ENCODE data around the gene PREX1. TPM values are rescaled to one million over a fixed set of nuclear protein-coding genes. Genes with fewer than 3 reads are reported as not detected.

The PREX1 gene
- total RNA-seq, 4 donors from 2014 or later = 29.5 to 121 (median 40.9) TPM

- ATAC-seq (ENCODE audit: low FRiP score) (no peak), DNase-seq (ENCODE audit: low spot score) (no peak)
- no peak for TF ChIP-seq CTCF (IDR thresholded peaks at IDR 0.05)
Observed at GRCh38 chr20:48739395-48740291, 88.2 kb downstream of the PREX1 start.

DNA sequence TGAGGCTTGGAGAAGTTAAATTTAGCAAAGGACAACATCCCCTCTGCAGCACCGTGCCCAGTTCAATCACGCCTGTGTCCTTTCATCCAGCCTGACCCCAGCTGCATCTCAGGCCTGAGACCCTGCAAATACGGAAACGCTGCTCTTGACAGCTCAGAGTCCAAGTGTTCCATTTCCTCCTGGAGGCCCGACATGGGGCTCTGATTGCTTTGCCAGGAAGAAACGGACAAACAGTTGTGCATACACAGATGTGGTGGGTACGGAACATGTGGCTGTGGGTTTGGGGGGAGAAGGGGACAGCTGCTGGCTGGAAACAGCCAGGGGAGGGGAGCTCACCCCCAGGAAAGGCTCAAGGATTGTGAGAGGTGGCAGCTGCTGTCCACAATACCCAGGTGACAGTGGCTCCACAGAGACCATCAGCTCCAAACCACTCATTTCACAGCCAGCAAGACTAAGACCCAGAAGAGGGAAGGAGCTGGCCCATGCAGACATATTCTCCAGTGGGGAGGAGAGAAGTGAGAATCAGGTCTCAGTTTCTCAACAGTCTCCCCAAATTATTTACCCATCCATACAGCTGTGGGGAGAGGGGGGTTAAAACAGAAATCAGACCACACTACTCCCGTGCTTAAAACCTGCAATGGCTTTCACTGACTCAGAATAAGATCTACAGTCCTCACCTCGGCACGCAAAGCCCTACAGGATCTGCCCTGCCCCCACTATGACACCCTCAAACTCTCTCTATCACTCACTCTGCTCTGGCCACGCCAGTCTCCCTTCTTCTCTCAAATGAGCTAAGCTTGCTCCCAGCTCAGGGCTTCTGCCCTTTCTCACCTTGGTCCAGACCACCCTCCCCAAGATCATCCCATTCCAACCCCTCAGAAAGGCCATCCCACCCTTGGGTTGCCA, 89.1 kb downstream of the PREX1 start:
- no peak for ATAC-seq (ENCODE audit: low FRiP score)
- no peak for DNase-seq (ENCODE audit: low spot score)
- TF ChIP-seq CTCF (IDR thresholded peaks at IDR 0.05) = no peak

DNA sequence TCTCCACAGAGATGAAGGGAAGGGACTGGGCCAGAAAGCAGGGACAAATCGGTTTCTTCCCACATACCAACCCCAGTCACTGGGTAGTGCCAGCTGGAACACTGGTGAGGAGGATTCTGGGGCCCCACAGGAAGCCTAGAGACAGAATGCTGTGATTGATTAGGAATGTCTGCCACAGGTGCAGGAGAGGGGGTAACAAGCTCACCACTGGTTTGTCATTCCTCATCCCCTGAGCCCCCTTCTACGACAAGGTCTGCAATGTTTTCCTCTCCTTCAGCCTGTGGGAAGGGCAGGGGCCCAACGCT, 89.8 kb downstream of the PREX1 start:
- ATAC-seq (ENCODE audit: low FRiP score) = no peak
- TF ChIP-seq CTCF (IDR thresholded peaks at IDR 0.05) = no peak

DNA sequence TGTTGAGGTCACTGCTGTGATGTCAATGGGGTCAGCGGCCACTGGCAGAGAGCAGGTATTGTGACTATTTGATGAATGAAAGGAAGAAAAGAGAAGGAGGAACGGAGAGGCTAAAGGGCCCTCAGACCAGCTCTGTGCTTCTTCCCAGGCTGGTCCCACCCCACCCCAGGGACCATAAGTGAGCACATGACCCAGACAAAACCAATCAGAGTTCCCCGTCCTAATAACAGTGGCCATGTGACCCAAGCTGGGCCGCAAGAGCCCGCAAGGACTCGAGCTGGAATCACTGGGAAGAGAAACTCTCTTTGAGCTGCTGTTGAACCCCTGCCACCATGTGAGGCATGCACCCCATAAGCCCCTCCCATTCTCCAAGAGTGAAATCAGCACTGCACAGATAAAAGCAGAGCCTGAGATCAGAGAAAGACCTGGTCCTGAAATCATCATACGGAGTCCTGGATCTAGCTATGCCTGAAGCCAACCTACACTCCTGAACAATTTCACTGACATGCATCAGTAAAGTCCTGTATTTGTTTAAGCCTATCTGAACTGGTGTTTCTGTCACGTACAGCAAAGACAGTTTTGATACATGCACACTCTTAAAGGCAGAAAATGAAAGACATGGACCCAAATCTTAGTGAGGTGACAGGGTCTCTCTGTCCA, 90.2 kb downstream of the PREX1 start:
- ATAC-seq (ENCODE audit: low FRiP score) = no peak
- DNase-seq (ENCODE audit: low spot score) = no peak
- no peak for TF ChIP-seq CTCF (IDR thresholded peaks at IDR 0.05)

More for the DNA sequence above, 89.8 kb downstream of the PREX1 start:
- no peak for DNase-seq (ENCODE audit: low spot score)

DNA sequence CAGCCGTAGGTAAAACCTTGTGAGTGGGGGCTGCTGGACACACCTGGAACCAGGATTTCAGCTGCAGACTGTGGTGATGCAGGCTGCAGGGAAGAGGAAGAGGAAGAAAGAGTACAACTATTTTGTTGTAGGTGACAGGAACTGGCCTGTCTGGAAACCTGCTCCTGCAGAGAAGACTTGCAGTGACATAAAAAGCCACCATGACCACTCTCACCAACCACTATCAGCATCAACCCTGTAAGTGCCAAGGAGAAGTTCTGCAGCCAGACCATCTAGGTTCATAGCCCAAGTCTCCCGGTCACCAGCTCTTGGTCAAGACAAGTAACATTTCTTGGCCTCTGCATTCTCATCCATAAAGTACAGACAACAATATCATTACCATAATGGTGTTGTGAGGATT, 91.2 kb downstream of the PREX1 start:
- DNase-seq (ENCODE audit: low spot score) (no peak), ATAC-seq (ENCODE audit: low FRiP score) (no peak)
- TF ChIP-seq CTCF (IDR thresholded peaks at IDR 0.05) = no peak

- ATAC-seq (ENCODE audit: low FRiP score) (no peak), DNase-seq (ENCODE audit: low spot score) (no peak)
- TF ChIP-seq CTCF (IDR thresholded peaks at IDR 0.05) = no peak
Observed at GRCh38 chr20:48736231-48736630, 91.6 kb downstream of the PREX1 start.
